Limb (tissue), 2 donors: Measurements from ENCODE around the gene KAT2B.

Experiments
- DNase-seq, 2 donors: peaks; one replicate each; pipeline ENCODE4 v3.0.0-alpha.2; 2016; ENCODE audit errors: extremely low spot score in 2 of 2

KAT2B gene

GRCh38 chr3:20096135-20096685 lies 56.0 kb downstream of the KAT2B start:
- DNase-seq, result no peak

- peak; percentile 20 to 41 for DNase-seq
Observed at GRCh38 chr3:20097015-20097414, 56.8 kb downstream of the KAT2B start.

- DNase-seq, result no peak
Observed at GRCh38 chr3:20099060-20099459, 58.8 kb downstream of the KAT2B start.

GRCh38 chr3:20100151-20100550 lies 59.9 kb downstream of the KAT2B start:
- no peak for DNase-seq

GRCh38 chr3:20101041-20101440 lies 60.8 kb downstream of the KAT2B start:
- DNase-seq, result no peak

- DNase-seq, result no peak
Observed at GRCh38 chr3:20103731-20104130, 63.5 kb downstream of the KAT2B start.

- DNase-seq, result no peak
Observed at GRCh38 chr3:20104167-20104661, 64.0 kb downstream of the KAT2B start.

- DNase-seq, result no peak
Observed at GRCh38 chr3:20105513-20106280, 65.5 kb downstream of the KAT2B start.

GRCh38 chr3:20107722-20108121 lies 67.5 kb downstream of the KAT2B start:
- no peak for DNase-seq

- no peak for DNase-seq
Observed at GRCh38 chr3:20108869-20109268, 68.6 kb downstream of the KAT2B start.

GRCh38 chr3:20110826-20111225 lies 70.6 kb downstream of the KAT2B start:
- DNase-seq, result no peak

GRCh38 chr3:20111836-20112235 lies 71.6 kb downstream of the KAT2B start:
- no peak for DNase-seq

- DNase-seq, result no peak
Observed at GRCh38 chr3:20121088-20121487, 80.8 kb downstream of the KAT2B start.

- no peak for DNase-seq
Observed at GRCh38 chr3:20123131-20123652, 82.9 kb downstream of the KAT2B start.

GRCh38 chr3:20125289-20125688 lies 85.0 kb downstream of the KAT2B start:
- no peak for DNase-seq

GRCh38 chr3:20125897-20126296 lies 85.7 kb downstream of the KAT2B start:
- no peak for DNase-seq

GRCh38 chr3:20128358-20128757 lies 88.1 kb downstream of the KAT2B start:
- no peak for DNase-seq

GRCh38 chr3:20130106-20130505 lies 89.9 kb downstream of the KAT2B start:
- DNase-seq, result no peak

GRCh38 chr3:20136231-20136630 lies 96.0 kb downstream of the KAT2B start:
- DNase-seq, result no peak

GRCh38 chr3:20137647-20138046 lies 97.4 kb downstream of the KAT2B start:
- no peak for DNase-seq

- DNase-seq, result no peak
Observed at GRCh38 chr3:20140881-20141280, 100.6 kb downstream of the KAT2B start.

- peak in 1 of 2 donors; percentile 46 for DNase-seq
Observed at GRCh38 chr3:20141316-20141715, 101.1 kb downstream of the KAT2B start.

GRCh38 chr3:20141851-20142250 lies 101.6 kb downstream of the KAT2B start:
- DNase-seq, result peak; percentile 68 to 86
